HuH-7.5 (cell line): ENCODE measurements around the gene IZUMO1.
"Not testable (repeated sequence)": the region's sequence is repeated elsewhere in the genome, so short reads cannot be mapped to it uniquely, and the experiment has no call there.

ENCODE experiments used
- DNase-seq: peaks from one replicate; pipeline ENCODE4 v3.0.0; 2011; ENCODE audit warnings: low spot score

IZUMO1 gene

DNA sequence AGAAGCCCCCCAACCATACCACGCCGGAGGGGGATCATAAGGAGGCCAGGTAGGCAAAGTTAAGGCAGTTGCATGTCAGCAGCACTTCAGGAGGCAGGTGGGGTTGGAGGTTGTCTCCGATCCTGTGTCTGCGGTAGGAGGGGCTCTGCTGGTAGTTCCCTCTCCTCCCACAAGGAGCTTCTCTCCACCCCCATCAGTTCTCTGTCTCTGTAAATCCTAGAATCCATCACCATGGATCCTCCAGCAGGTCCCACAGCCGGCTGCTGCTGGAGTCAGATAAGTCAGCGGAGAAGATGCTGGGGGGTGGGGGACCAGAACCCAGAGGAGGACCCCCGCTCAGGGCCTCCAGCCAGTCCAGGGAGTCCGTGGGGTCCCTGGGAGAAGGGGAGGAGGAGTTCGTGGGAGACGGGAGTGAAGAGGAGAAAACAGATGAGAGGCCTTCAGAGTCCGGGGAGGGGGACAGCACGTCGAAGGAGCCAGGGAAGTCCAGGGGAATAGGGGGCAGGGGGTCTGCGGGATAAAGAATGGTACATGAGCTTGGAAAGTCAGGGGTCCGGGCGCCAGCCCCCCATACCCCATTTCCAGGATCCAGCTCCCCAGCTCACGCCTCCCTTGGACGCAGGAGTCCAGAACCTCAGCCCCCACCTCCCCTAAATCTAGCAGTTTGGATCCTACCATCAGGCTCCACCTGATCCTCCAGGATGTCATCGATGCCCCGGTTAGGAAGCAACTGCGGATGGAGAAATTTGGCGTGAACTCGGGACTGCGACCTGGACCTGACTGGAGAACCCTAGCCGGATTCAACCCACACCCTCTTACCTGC is 33.5 kb downstream of the IZUMO1 start:
- no peak for DNase-seq

DNA sequence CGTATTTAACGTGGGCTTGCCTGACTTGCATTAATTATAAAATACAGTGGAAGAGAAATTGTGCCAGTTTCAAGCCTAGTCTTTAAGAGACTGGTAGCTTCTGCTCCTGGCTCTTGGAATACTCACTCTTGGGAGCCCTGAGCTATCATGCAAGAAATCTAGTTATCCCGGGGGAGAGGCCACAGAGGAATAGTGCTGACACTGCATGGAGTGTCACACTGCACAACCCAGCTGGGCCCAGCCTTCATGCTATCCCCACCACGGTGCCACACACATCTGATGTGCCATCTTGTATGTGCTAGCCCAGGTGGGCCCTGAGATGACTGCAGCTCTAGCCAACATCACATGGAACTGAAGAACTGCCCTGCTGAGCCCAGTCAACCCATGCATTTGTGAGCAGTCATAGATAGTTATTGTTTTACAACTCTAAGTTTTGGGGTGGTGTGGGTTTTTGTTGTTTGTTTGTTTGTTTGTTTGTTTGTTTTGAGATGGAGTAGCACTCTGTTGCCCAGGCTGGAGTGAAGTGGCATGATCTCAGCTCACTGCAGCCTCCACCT is 35.5 kb downstream of the IZUMO1 start:
- no peak for DNase-seq

GRCh38 chr19:48708471-48708870 is 38.2 kb downstream of the IZUMO1 start:
- DNase-seq, result no peak

DNA sequence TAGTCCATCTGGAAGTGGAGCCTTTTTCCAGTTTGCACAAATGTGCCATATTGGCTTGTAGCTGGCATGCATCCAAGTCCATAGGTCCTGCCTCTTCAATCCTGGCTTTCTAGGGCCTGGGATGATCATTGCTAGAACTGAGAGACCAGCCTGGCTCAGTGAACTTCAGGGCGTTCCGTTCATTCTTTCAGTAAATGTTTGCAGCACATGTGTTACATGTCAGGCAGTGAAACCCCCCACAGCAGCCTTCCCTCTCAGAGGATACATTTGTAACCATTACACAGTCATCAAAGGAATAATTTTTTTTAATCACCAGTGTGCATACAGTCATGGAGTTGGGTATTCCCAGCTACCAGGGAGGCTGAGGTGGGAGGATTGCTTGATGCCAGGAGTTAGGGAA is 41.3 kb downstream of the IZUMO1 start:
- no peak for DNase-seq

DNA sequence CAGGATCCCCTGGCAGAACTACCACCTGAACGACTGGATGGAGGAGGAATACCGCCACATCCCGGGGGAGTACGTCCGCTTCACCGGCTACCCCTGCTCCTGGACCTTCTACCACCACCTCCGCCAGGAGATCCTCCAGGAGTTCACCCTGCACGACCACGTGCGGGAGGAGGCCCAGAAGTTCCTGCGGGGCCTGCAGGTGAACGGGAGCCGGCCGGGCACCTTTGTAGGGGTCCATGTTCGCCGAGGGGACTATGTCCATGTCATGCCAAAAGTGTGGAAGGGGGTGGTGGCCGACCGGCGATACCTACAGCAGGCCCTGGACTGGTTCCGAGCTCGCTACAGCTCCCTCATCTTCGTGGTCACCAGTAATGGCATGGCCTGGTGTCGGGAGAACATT is 43.4 kb downstream of the IZUMO1 start:
- DNase-seq, result no peak

DNA sequence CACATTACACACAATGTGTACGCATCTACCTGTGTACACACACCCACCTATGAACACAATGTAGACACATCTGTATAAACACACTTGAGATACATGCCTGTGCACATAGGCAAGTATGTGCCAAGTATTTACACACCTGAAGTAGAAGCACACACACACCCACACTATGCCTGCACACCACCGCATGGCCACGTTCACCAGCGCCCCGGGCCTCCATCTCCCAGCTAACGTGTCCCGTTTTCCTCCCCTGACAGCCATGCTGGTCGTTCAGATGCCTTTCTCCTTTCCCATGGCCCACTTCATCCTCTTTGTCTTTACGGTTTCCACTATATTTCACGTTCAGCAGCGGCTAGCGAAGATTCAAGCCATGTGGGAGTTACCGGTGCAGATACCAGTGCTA is 44.0 kb downstream of the IZUMO1 start:
- no peak for DNase-seq

GRCh38 chr19:48698046-48698445 is 48.7 kb downstream of the IZUMO1 start:
- no peak for DNase-seq

- no peak for DNase-seq
Observed at GRCh38 chr19:48696353-48697010, 50.2 kb downstream of the IZUMO1 start.

DNA sequence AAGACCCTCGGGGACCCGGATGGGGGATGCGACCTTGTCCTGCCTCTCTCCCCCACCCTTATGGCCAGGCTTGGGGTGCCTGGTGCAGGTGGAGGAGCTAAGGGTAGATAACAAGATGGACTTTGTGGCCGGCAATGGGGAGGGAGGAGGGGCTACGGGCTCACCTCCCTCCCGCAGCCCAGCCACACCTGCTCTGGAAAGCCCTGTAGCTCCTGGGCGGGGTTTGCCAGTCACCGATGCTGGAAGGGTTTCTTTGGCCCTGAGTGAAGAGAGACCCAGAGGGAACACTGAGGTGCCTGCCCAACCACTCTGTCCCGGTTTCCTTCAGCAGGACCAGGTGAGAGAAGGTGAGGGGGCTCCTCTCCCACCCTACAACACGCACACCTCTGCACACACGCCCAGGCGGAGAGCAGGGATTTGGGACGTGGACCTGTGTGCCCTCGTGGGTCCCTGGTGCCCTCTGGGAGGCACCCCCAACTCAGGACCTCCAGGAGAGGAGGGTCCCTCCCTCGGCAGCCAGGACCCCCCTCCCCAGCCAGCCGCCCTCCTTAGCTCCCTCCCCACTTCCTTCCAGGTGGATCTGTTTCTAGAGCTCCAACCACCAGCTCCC is 50.9 kb downstream of the IZUMO1 start, which contains the start of gene FUT2:
Gene FUT2, plus strand, starts transcription at position 229 of the 610 bp plus-strand sequence. CDS start 6,986 bp downstream, outside the sequence.
- DNase-seq, result no peak

- DNase-seq, result not testable (repeated sequence)
Observed at GRCh38 chr19:48693629-48694028, 53.1 kb downstream of the IZUMO1 start.
